Motor neuron (in vitro differentiated cells): Measurements from ENCODE around the gene SPRR2E. TPM values are rescaled to one million over a fixed set of nuclear protein-coding genes. Genes with fewer than 3 reads are reported as not detected.
"Not testable (repeated sequence)": the region's sequence is repeated elsewhere in the genome, so short reads cannot be mapped to it uniquely, and the experiment has no call there.

Experiments used
- ATAC-seq, 8 experiments: fragments of 200-7000 bp; cut with Tn5 transposase; replicated peaks in 6 of 8; 2 replicates each; pipeline ENCODE4 v1.8.0; 2021; ENCODE audit warnings: mild to moderate bottlenecking in 8 of 8, moderate library complexity in 8 of 8
- H3K27ac ChIP-seq, 2 donors: fragments of 250-450 bp; sonication (Bioruptor Pico); 2 replicates each; pipeline ENCODE4 v1.9.0; 2021; ENCODE audit warnings: antibody characterized with exemption in 2 of 2, mild to moderate bottlenecking in 2 of 2, moderate library complexity in 1 of 2
- H3K4me1 ChIP-seq, 2 donors: fragments of 250-450 bp; sonication (Bioruptor Pico); replicated peaks in 1 of 2; 2 replicates each; pipeline ENCODE4 v1.6.1; 2021; ENCODE audit warnings: antibody characterized with exemption in 2 of 2, mild to moderate bottlenecking in 2 of 2, moderate library complexity in 1 of 2
- H3K4me3 ChIP-seq, 5 donors: fragments of 250-450 bp; sonication (Bioruptor Pico); 2 replicates each; pipeline ENCODE4 v1.9.0; 2021; ENCODE audit warnings: antibody characterized with exemption in 5 of 5, mild to moderate bottlenecking in 5 of 5, moderate library complexity in 4 of 5
- WGBS, 10 experiments: fragments of 450-650 bp; shearing (Covaris generic); methylation state at CpG; one replicate each; pipeline ENCODE4 v1.0.0; 2022; 5-methylcytosine and 5-hydroxymethylcytosine counted together
- in situ Hi-C, 9 experiments: fragments of 400-800 bp; cut with MboI; loops; one replicate each; pipeline ENCODE4 v1.15.0; 2021; ENCODE audit warnings: low sequenced_read_pairs in 9 of 9, low pct_unique_long_range_greater_than_20kb in 2 of 9; ENCODE audit not compliant: unreplicated experiment in 9 of 9
- total RNA-seq, 8 experiments: library from RNA; unstranded; fragments of 300-600 nt; gene quantifications; 2 replicates each; pipeline versions ENCODE4 v1.2.3 to v1.2.4, GENCODE V29; 2022

SPRR2E gene
- total RNA-seq, 8 experiments from 2014 or later = 0.54 TPM; not detected in 7

DNA sequence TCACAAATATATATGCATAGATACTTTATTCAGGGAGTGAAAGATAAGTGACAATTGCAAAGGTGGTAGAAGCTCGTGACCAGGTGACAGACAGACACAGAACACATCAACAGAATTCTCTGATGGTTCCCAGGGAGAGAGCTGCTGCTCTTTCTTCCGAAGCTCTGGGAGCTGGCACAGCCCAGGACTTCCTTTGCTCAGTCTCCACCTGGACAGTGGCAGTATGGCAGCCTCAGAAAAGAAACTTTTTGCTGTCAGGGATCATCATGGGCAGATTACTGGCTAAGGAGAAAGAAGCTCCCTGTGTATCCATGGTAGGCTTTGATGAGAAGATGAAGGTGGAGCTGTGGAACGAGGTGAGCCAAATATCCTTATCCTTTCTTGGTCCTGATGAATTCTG, 38.2 kb downstream of the SPRR2E start:
- 0 to 59% (median 23%) methylated on average over 1 to 3 of the region's 3 CpGs; no CpG with 5 or more reads in 3 of the 10 experiments for WGBS, 10 experiments
- ATAC-seq, in situ Hi-C loops, H3K4me3 ChIP-seq, H3K27ac ChIP-seq, H3K4me1 ChIP-seq: not testable (repeated sequence)

DNA sequence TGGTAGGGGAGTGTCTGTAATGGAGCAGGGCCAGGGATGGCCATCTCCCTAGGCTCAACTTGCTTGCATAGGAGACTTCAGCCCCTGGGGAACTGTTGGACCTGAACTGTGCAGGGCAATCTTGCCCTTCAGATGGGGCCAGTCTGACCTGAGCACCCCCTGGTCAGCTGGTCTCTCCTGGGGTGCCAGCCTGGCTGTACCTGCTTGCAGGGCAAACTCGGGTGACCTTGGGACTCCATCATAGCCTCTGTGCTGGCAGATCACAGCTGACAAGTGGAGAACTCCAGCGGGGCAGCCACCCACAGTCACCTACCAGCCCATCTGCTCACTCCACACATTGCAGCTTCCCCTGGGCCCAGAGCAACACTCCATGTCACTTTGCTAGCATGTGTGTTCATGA, 45.1 kb downstream of the SPRR2E start:
- Histone ChIP-seq H3K4me3 (no peak overlapping the region), H3K27ac (no peak overlapping the region), H3K4me1 (no peaks in the 10 kb centered on the region)
- in situ Hi-C loops = no loop called here
- ATAC-seq = no peak
- 0 to 49% (median 37%) methylated on average over 1 to 2 of the region's 2 CpGs; no CpG with 5 or more reads in 6 of the 10 experiments for WGBS, 10 experiments

Other genes with a start within 250 kb of the SPRR2E start
- gene LCE7A, start 234.5 kb downstream of the SPRR2E start, total RNA-seq = 1 to 10 TPM in 1 of 8 experiments, not detected in 7; 2.4 TPM
- gene SMCP, start 216.2 kb downstream of the SPRR2E start, total RNA-seq = not detected
- under 1 TPM in 5 of 8 experiments, not detected in 3; 0.13 to 0.90 (median 0.17) TPM for gene IVL, start 186.0 kb downstream of the SPRR2E start, total RNA-seq
- not detected for gene SPRR5, start 147.3 kb downstream of the SPRR2E start, total RNA-seq
- 1 to 10 TPM in 1 of 8 experiments, under 1 TPM in 1, not detected in 6; 0.29 to 1.7 TPM for gene SPRR4, start 123.9 kb downstream of the SPRR2E start, total RNA-seq
- gene SPRR1A, start 110.4 kb downstream of the SPRR2E start, total RNA-seq = not detected
- gene SPRR3, start 92.8 kb downstream of the SPRR2E start, total RNA-seq = under 1 TPM in 2 of 8 experiments, not detected in 6; 0.50 to 0.85 TPM
- gene SPRR1B, start 63.3 kb downstream of the SPRR2E start, total RNA-seq = not detected
- under 1 TPM in 1 of 8 experiments, not detected in 7; 0.52 TPM for gene SPRR2D, start 53.4 kb downstream of the SPRR2E start, total RNA-seq
- under 1 TPM in 2 of 8 experiments, not detected in 6; 0.29 to 0.67 TPM for gene SPRR2A, start 37.0 kb downstream of the SPRR2E start, total RNA-seq
- gene SPRR2B, start 22.9 kb downstream of the SPRR2E start, total RNA-seq = not detected
- not detected for gene SPRR2F, start 19.0 kb upstream of the SPRR2E start, total RNA-seq
- gene SPRR2G, start 56.4 kb upstream of the SPRR2E start, total RNA-seq = 1 to 10 TPM in 1 of 8 experiments, under 1 TPM in 2, not detected in 5; 0.50 to 1.0 (median 0.90) TPM
- 1 to 10 TPM in 2 of 8 experiments, under 1 TPM in 1, not detected in 5; 0.50 to 2.0 (median 1.0) TPM for gene LELP1, start 108.9 kb upstream of the SPRR2E start, total RNA-seq
- under 1 TPM in 1 of 8 experiments, not detected in 7; 0.13 TPM for gene PRR9, start 123.1 kb upstream of the SPRR2E start, total RNA-seq
- under 1 TPM in 1 of 8 experiments, not detected in 7; 0.21 TPM for gene LORICRIN, start 165.2 kb upstream of the SPRR2E start, total RNA-seq
- gene PGLYRP3, start 218.4 kb upstream of the SPRR2E start, total RNA-seq = not detected